ENCODE data around the gene GSE1.

GRCh38 chr16:85614338-85615013, 1.4 kb downstream of the GSE1 start:
- TF ChIP-seq, protein P1, sequence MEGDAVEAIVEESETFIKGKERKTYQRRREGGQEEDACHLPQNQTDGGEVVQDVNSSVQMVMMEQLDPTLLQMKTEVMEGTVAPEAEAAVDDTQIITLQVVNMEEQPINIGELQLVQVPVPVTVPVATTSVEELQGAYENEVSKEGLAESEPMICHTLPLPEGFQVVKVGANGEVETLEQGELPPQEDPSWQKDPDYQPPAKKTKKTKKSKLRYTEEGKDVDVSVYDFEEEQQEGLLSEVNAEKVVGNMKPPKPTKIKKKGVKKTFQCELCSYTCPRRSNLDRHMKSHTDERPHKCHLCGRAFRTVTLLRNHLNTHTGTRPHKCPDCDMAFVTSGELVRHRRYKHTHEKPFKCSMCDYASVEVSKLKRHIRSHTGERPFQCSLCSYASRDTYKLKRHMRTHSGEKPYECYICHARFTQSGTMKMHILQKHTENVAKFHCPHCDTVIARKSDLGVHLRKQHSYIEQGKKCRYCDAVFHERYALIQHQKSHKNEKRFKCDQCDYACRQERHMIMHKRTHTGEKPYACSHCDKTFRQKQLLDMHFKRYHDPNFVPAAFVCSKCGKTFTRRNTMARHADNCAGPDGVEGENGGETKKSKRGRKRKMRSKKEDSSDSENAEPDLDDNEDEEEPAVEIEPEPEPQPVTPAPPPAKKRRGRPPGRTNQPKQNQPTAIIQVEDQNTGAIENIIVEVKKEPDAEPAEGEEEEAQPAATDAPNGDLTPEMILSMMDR (IDR thresholded peaks at IDR 0.05) = no peak
- TF ChIP-seq POLR2AphosphoS5 (IDR thresholded peaks at IDR 0.05) (no peak), EP300 (IDR thresholded peaks at IDR 0.05; ENCODE audit: low read depth) (no peak), POLR2A (IDR thresholded peaks at IDR 0.05) (no peak)
